ENCODE results near the gene NTSR1. TPM values are rescaled to one million over a fixed set of nuclear protein-coding genes. Genes with fewer than 3 reads are reported as not detected.

The NTSR1 gene
- total RNA-seq, 1 donor from 2014 or later, result not detected

- no peak for DNase-seq
- intact Hi-C loops (cut with DNase I), result no loop called here
- no peak for ATAC-seq (ENCODE audit: poor library complexity)
These were observed 23.6 kb downstream of the NTSR1 start for GRCh38 chr20:62732031-62732760.

- intact Hi-C loops (cut with DNase I), result no loop called here
- ATAC-seq (ENCODE audit: poor library complexity), result no peak
- DNase-seq, result peak; percentile 10
These were observed 24.3 kb downstream of the NTSR1 start for GRCh38 chr20:62732842-62733525.

GRCh38 chr20:62733526-62733842 is 24.8 kb downstream of the NTSR1 start:
- intact Hi-C loops (cut with DNase I), result no loop called here
- DNase-seq (no peak), ATAC-seq (ENCODE audit: poor library complexity) (no peak)

GRCh38 chr20:62733891-62734290 is 25.3 kb downstream of the NTSR1 start:
- no peak for ATAC-seq (ENCODE audit: poor library complexity)
- peak; percentile 13 for DNase-seq
- intact Hi-C loops (cut with DNase I), result no loop called here

GRCh38 chr20:62734326-62734725 is 25.7 kb downstream of the NTSR1 start:
- DNase-seq (peak; percentile 13), ATAC-seq (ENCODE audit: poor library complexity) (no peak)
- intact Hi-C loops (cut with DNase I), result no loop called here

GRCh38 chr20:62734881-62735280 is 26.2 kb downstream of the NTSR1 start:
- intact Hi-C loops (cut with DNase I), result no loop called here

GRCh38 chr20:62735331-62735821 is 26.7 kb downstream of the NTSR1 start:
- intact Hi-C loops (cut with DNase I), result no loop called here
- ATAC-seq (ENCODE audit: poor library complexity), result no peak
- DNase-seq, result peak; percentile 26

More at GRCh38 chr20:62734881-62735280, 26.2 kb downstream of the NTSR1 start:
- peak; percentile 35 for DNase-seq
- ATAC-seq (ENCODE audit: poor library complexity), result no peak

- intact Hi-C loops (cut with DNase I), result no loop called here
- no peak for ATAC-seq (ENCODE audit: poor library complexity)
- DNase-seq, result no peak
These were observed 27.4 kb downstream of the NTSR1 start for GRCh38 chr20:62736026-62736406.

- intact Hi-C loops (cut with DNase I), result no loop called here
- DNase-seq (peak; percentile 28), ATAC-seq (ENCODE audit: poor library complexity) (no peak)
These were observed 27.9 kb downstream of the NTSR1 start for GRCh38 chr20:62736407-62737071.

- DNase-seq (peak; percentile 24), ATAC-seq (ENCODE audit: poor library complexity) (no peak)
- intact Hi-C loops (cut with DNase I), result no loop called here
These were observed 28.7 kb downstream of the NTSR1 start for GRCh38 chr20:62737271-62737811.

GRCh38 chr20:62738025-62738881 is 29.6 kb downstream of the NTSR1 start:
- intact Hi-C loops (cut with DNase I), result no loop called here
- DNase-seq (peak; percentile 30), ATAC-seq (ENCODE audit: poor library complexity) (no peak)

- ATAC-seq (ENCODE audit: poor library complexity) (no peak), DNase-seq (peak; percentile 21)
- intact Hi-C loops (cut with DNase I), result no loop called here
These were observed 30.4 kb downstream of the NTSR1 start for GRCh38 chr20:62739067-62739466.

- intact Hi-C loops (cut with DNase I), result no loop called here
- ATAC-seq (ENCODE audit: poor library complexity), result peak; percentile 38
- peak; percentile 66 for DNase-seq
These were observed 31.1 kb downstream of the NTSR1 start for GRCh38 chr20:62739581-62740285.

- DNase-seq (peak; percentile 50), ATAC-seq (ENCODE audit: poor library complexity) (peak; percentile 49)
- intact Hi-C loops (cut with DNase I), result no loop called here
These were observed 31.9 kb downstream of the NTSR1 start for GRCh38 chr20:62740286-62741141.

- intact Hi-C loops (cut with DNase I), result no loop called here
- no peak for ATAC-seq (ENCODE audit: poor library complexity)
- DNase-seq, result peak; percentile 32
These were observed 32.6 kb downstream of the NTSR1 start for GRCh38 chr20:62741191-62741691.

GRCh38 chr20:62741701-62742491 is 33.3 kb downstream of the NTSR1 start:
- peak; percentile 17 for DNase-seq
- ATAC-seq (ENCODE audit: poor library complexity), result no peak
- intact Hi-C loops (cut with DNase I), result no loop called here

All from Right ventricle myocardium superior (tissue), 1 donor.